Neural cell (in vitro differentiated cells): Measurements from ENCODE around the gene RADIL. TPM values are rescaled to one million over a fixed set of nuclear protein-coding genes. Genes with fewer than 3 reads are reported as not detected.

Source experiments
- H2AFZ ChIP-seq: fragments of 200-600, 300-800 bp; sonication (generic), shearing (Covaris generic); 2 replicates; pipeline ENCODE4 v1.6.0; 2014; ENCODE audit warnings: low read depth, mild to moderate bottlenecking, antibody characterized with exemption, low read length, moderate library complexity
- H3F3A ChIP-seq: fragments of 200-600 bp; shearing (Covaris generic); 2 replicates; pipeline ENCODE4 v1.6.1; 2016; ENCODE audit warnings: mild to moderate bottlenecking, moderate library complexity, mixed read lengths, antibody characterized with exemption, low read length; ENCODE audit not compliant: insufficient read depth, poor library complexity, severe bottlenecking
- H3K27ac ChIP-seq: fragments of 200-600, 300-800 bp; sonication (generic), shearing (Covaris generic); 2 replicates; pipeline ENCODE4 v1.5.1; 2014; ENCODE audit warnings: mild to moderate bottlenecking, low read length, moderate library complexity
- H3K27me3 ChIP-seq: fragments of 300-800, 200-600 bp; sonication (generic), shearing (Covaris generic); 2 replicates; pipeline ENCODE4 v1.6.0; 2014; ENCODE audit warnings: mild to moderate bottlenecking, low read depth, low read length, moderate library complexity; ENCODE audit not compliant: insufficient read depth
- H3K36me3 ChIP-seq: fragments of 300-800, 200-600 bp; sonication (generic), shearing (Covaris generic); 2 replicates; pipeline ENCODE4 v1.5.1; 2014; ENCODE audit warnings: mild to moderate bottlenecking, antibody characterized with exemption, low read length, moderate library complexity; ENCODE audit not compliant: insufficient read depth
- H3K4me2 ChIP-seq: fragments of 300-800, 200-600 bp; sonication (generic), shearing (Covaris generic); 2 replicates; pipeline ENCODE4 v1.6.0; 2014; ENCODE audit warnings: mild to moderate bottlenecking, low read length
- H3K4me3 ChIP-seq: fragments of 300-800, 200-600 bp; sonication (generic), shearing (Covaris generic); 2 replicates; pipeline ENCODE4 v1.5.1; 2014; ENCODE audit warnings: mild to moderate bottlenecking, low read length, moderate library complexity
- H3K79me2 ChIP-seq: fragments of 200-600 bp; shearing (Covaris generic); replicated peaks from 2 replicates; pipeline ENCODE4 v1.6.0; 2014; ENCODE audit warnings: mild to moderate bottlenecking, low read length, moderate library complexity; ENCODE audit not compliant: insufficient read depth
- H3K9ac ChIP-seq: fragments of 300-800, 200-600 bp; sonication (generic), shearing (Covaris generic); 2 replicates; pipeline ENCODE4 v1.6.1; 2016; ENCODE audit warnings: mild to moderate bottlenecking, low read length, mixed read lengths
- H3K9me2 ChIP-seq: fragments of 200-600 bp; shearing (Covaris generic); 2 replicates; pipeline ENCODE4 v1.6.1; 2016; ENCODE audit warnings: mild to moderate bottlenecking, low read length, mixed read lengths; ENCODE audit not compliant: insufficient read depth
- H3K9me3 ChIP-seq: fragments of 200-600, 300-800 bp; sonication (generic), shearing (Covaris generic); 2 replicates; pipeline ENCODE4 v1.6.1; 2016; ENCODE audit warnings: mild to moderate bottlenecking, mixed run types, low read length, moderate library complexity, mixed read lengths
- H4K20me1 ChIP-seq: fragments of 200-600 bp; shearing (Covaris generic); 2 replicates; pipeline ENCODE4 v1.6.1; 2016; ENCODE audit warnings: mild to moderate bottlenecking, mixed run types; ENCODE audit not compliant: insufficient read depth
- CTCF ChIP-seq: fragments of 450-650 bp; IDR thresholded peaks from 2 replicates; pipeline ENCODE4 v1.5.1; 2014; ENCODE audit warnings: antibody characterized with exemption, mild to moderate bottlenecking, moderate library complexity; ENCODE audit not compliant: poor library complexity, severe bottlenecking
- EP300 ChIP-seq: fragments of 450-650 bp; conservative IDR thresholded peaks from 2 replicates; pipeline ENCODE4 v1.6.1; 2014; ENCODE audit warnings: antibody characterized with exemption, mild to moderate bottlenecking, moderate library complexity; ENCODE audit not compliant: poor library complexity, severe bottlenecking
- EZH2 ChIP-seq: fragments of 200-600, 300-800 bp; shearing (Covaris generic), sonication (generic); IDR thresholded peaks from 2 replicates; pipeline ENCODE4 v1.6.1; 2014; ENCODE audit warnings: antibody characterized with exemption, low read length, borderline replicate concordance, mild to moderate bottlenecking; ENCODE audit not compliant: insufficient read depth, poor library complexity, severe bottlenecking
- MXI1 ChIP-seq: fragments of 450-650 bp; conservative IDR thresholded peaks from 2 replicates; pipeline ENCODE4 v1.6.1; 2014; ENCODE audit warnings: antibody characterized with exemption, mild to moderate bottlenecking; ENCODE audit not compliant: poor library complexity, severe bottlenecking
- POLR2AphosphoS5 ChIP-seq: IDR thresholded peaks from 2 replicates; pipeline ENCODE4 v1.6.1; 2012
- RAD21 ChIP-seq: fragments of 450-650 bp; conservative IDR thresholded peaks from 2 replicates; pipeline ENCODE4 v1.6.1; 2014; ENCODE audit warnings: antibody characterized with exemption, mild to moderate bottlenecking, moderate library complexity
- REST ChIP-seq: IDR thresholded peaks from 2 replicates; pipeline ENCODE4 v1.6.1; 2012; ENCODE audit warnings: borderline replicate concordance
- SMC3 ChIP-seq: fragments of 450-650 bp; conservative IDR thresholded peaks from 2 replicates; pipeline ENCODE4 v1.6.1; 2014; ENCODE audit warnings: antibody characterized with exemption, mild to moderate bottlenecking, moderate library complexity; ENCODE audit not compliant: poor library complexity
- TAF1 ChIP-seq: IDR thresholded peaks from 2 replicates; pipeline ENCODE4 v1.6.1; 2012; ENCODE audit warnings: low read depth
- polyA plus RNA-seq: library from polyadenylated mRNA; depleted of rRNA; stranded (reverse); fragments of >200 nt; gene quantifications from 2 replicates; pipeline ENCODE4 v1.2.3, GENCODE V29; 2014

Gene RADIL
- polyA plus RNA-seq, 1 donor from 2014 or later: 4.1 TPM

- H3K4me2 ChIP-seq: no peak overlapping the region
- H3K36me3 ChIP-seq: no peaks in the 10 kb centered on the region
- H3F3A ChIP-seq: no peaks in the 10 kb centered on the region
- no peak overlapping the region for H3K9ac ChIP-seq
- H4K20me1 ChIP-seq: no peaks in the 10 kb centered on the region
- no peaks in the 10 kb centered on the region for H3K9me3 ChIP-seq
- H2AFZ ChIP-seq: no peak overlapping the region
- H3K27me3 ChIP-seq: no peaks in the 10 kb centered on the region
- no peak overlapping the region for H3K27ac ChIP-seq
- H3K4me3 ChIP-seq: no peak overlapping the region
- TF ChIP-seq TAF1: no peak
- TF ChIP-seq EP300: no peak
- no peak for TF ChIP-seq SMC3
- TF ChIP-seq RAD21: no peak
- TF ChIP-seq MXI1: no peak
- TF ChIP-seq EZH2: no peak
- no peak for TF ChIP-seq POLR2AphosphoS5
- no peak for TF ChIP-seq CTCF
- no peak for TF ChIP-seq REST
- no peaks in the 10 kb centered on the region for H3K9me2 ChIP-seq
- H3K79me2 ChIP-seq: no peaks in the 10 kb centered on the region
Measured at GRCh38 chr7:4787541-4787940, 96.0 kb downstream of the RADIL start.

- Histone ChIP-seq H2AFZ (no peak overlapping the region), H3K27me3 (no peaks in the 10 kb centered on the region), H3K4me3 (no peak overlapping the region), H3K79me2 (no peaks in the 10 kb centered on the region), H3K9ac (no peak overlapping the region), H4K20me1 (no peaks in the 10 kb centered on the region), H3K4me2 (no peak overlapping the region), H3K27ac (no peak overlapping the region), H3K9me3 (no peaks in the 10 kb centered on the region), H3F3A (no peaks in the 10 kb centered on the region), H3K36me3 (no peaks in the 10 kb centered on the region), H3K9me2 (no peaks in the 10 kb centered on the region)
- TF ChIP-seq EZH2: no peak
- no peak for TF ChIP-seq REST
- TF ChIP-seq MXI1: no peak
Measured at GRCh38 chr7:4786015-4786414, 97.5 kb downstream of the RADIL start.
